ENCODE data around the gene ST6GALNAC3.

ST6GALNAC3 gene

GRCh38 chr1:76124196-76124595, 49.6 kb downstream of the ST6GALNAC3 start:
- TF ChIP-seq JUND (IDR thresholded peaks at IDR 0.05; ENCODE audit: low read depth) = no peak
- in situ Hi-C loops (cut with HindIII; ENCODE audit: low pct_unique_long_range_greater_than_20kb, low sequenced_read_pairs) = no loop called here
- no peak for DNase-seq (ENCODE audit: low read depth in 1 of 2, low spot score in 1 of 2)

- no peak for DNase-seq (ENCODE audit: low read depth in 1 of 2, low spot score in 1 of 2)
- TF ChIP-seq JUND (IDR thresholded peaks at IDR 0.05; ENCODE audit: low read depth) = no peak
- in situ Hi-C loops (cut with HindIII; ENCODE audit: low pct_unique_long_range_greater_than_20kb, low sequenced_read_pairs) = no loop called here
These were observed 51.1 kb downstream of the ST6GALNAC3 start for GRCh38 chr1:76125473-76126219.

- no peak for TF ChIP-seq JUND (IDR thresholded peaks at IDR 0.05; ENCODE audit: low read depth)
These were observed 53.5 kb downstream of the ST6GALNAC3 start for GRCh38 chr1:76128096-76128495.

GRCh38 chr1:76129731-76130130, 55.2 kb downstream of the ST6GALNAC3 start:
- DNase-seq (ENCODE audit: low read depth in 1 of 2, low spot score in 1 of 2) = no peak
- in situ Hi-C loops (cut with HindIII; ENCODE audit: low pct_unique_long_range_greater_than_20kb, low sequenced_read_pairs) = no loop called here
- no peak for TF ChIP-seq JUND (IDR thresholded peaks at IDR 0.05; ENCODE audit: low read depth)

More at GRCh38 chr1:76128096-76128495, 53.5 kb downstream of the ST6GALNAC3 start:
- in situ Hi-C loops (cut with HindIII; ENCODE audit: low pct_unique_long_range_greater_than_20kb, low sequenced_read_pairs) = no loop called here
- no peak for DNase-seq (ENCODE audit: low read depth in 1 of 2, low spot score in 1 of 2)

- in situ Hi-C loops (cut with HindIII; ENCODE audit: low pct_unique_long_range_greater_than_20kb, low sequenced_read_pairs) = no loop called here
These were observed 56.4 kb downstream of the ST6GALNAC3 start for GRCh38 chr1:76130992-76131391.

GRCh38 chr1:76133977-76134376, 59.4 kb downstream of the ST6GALNAC3 start:
- no peak for DNase-seq (ENCODE audit: low read depth in 1 of 2, low spot score in 1 of 2)
- no peak for TF ChIP-seq JUND (IDR thresholded peaks at IDR 0.05; ENCODE audit: low read depth)
- in situ Hi-C loops (cut with HindIII; ENCODE audit: low pct_unique_long_range_greater_than_20kb, low sequenced_read_pairs) = no loop called here

More at GRCh38 chr1:76130992-76131391, 56.4 kb downstream of the ST6GALNAC3 start:
- TF ChIP-seq JUND (IDR thresholded peaks at IDR 0.05; ENCODE audit: low read depth) = no peak
- DNase-seq (ENCODE audit: low read depth in 1 of 2, low spot score in 1 of 2) = no peak

GRCh38 chr1:76135835-76136234, 61.3 kb downstream of the ST6GALNAC3 start:
- TF ChIP-seq JUND (IDR thresholded peaks at IDR 0.05; ENCODE audit: low read depth) = no peak
- in situ Hi-C loops (cut with HindIII; ENCODE audit: low pct_unique_long_range_greater_than_20kb, low sequenced_read_pairs) = no loop called here
- DNase-seq (ENCODE audit: low read depth in 1 of 2, low spot score in 1 of 2) = no peak

GRCh38 chr1:76136894-76137293, 62.3 kb downstream of the ST6GALNAC3 start:
- no peak for TF ChIP-seq JUND (IDR thresholded peaks at IDR 0.05; ENCODE audit: low read depth)
- in situ Hi-C loops (cut with HindIII; ENCODE audit: low pct_unique_long_range_greater_than_20kb, low sequenced_read_pairs) = no loop called here
- no peak for DNase-seq (ENCODE audit: low read depth in 1 of 2, low spot score in 1 of 2)

- in situ Hi-C loops (cut with HindIII; ENCODE audit: low pct_unique_long_range_greater_than_20kb, low sequenced_read_pairs) = no loop called here
- no peak for DNase-seq (ENCODE audit: low read depth in 1 of 2, low spot score in 1 of 2)
These were observed 63.2 kb downstream of the ST6GALNAC3 start for GRCh38 chr1:76137746-76138145.

GRCh38 chr1:76138217-76138616, 63.7 kb downstream of the ST6GALNAC3 start:
- no peak for DNase-seq (ENCODE audit: low read depth in 1 of 2, low spot score in 1 of 2)
- in situ Hi-C loops (cut with HindIII; ENCODE audit: low pct_unique_long_range_greater_than_20kb, low sequenced_read_pairs) = no loop called here
- TF ChIP-seq JUND (IDR thresholded peaks at IDR 0.05; ENCODE audit: low read depth) = no peak

More at GRCh38 chr1:76137746-76138145, 63.2 kb downstream of the ST6GALNAC3 start:
- no peak for TF ChIP-seq JUND (IDR thresholded peaks at IDR 0.05; ENCODE audit: low read depth)

GRCh38 chr1:76140227-76140626, 65.7 kb downstream of the ST6GALNAC3 start:
- in situ Hi-C loops (cut with HindIII; ENCODE audit: low pct_unique_long_range_greater_than_20kb, low sequenced_read_pairs) = no loop called here
- TF ChIP-seq JUND (IDR thresholded peaks at IDR 0.05; ENCODE audit: low read depth) = no peak
- no peak for DNase-seq (ENCODE audit: low read depth in 1 of 2, low spot score in 1 of 2)

- DNase-seq (ENCODE audit: low read depth in 1 of 2, low spot score in 1 of 2) = no peak
- in situ Hi-C loops (cut with HindIII; ENCODE audit: low pct_unique_long_range_greater_than_20kb, low sequenced_read_pairs) = no loop called here
- TF ChIP-seq JUND (IDR thresholded peaks at IDR 0.05; ENCODE audit: low read depth) = no peak
These were observed 67.4 kb downstream of the ST6GALNAC3 start for GRCh38 chr1:76141929-76142328.

- no peak for DNase-seq (ENCODE audit: low read depth in 1 of 2, low spot score in 1 of 2)
- in situ Hi-C loops (cut with HindIII; ENCODE audit: low pct_unique_long_range_greater_than_20kb, low sequenced_read_pairs) = no loop called here
- no peak for TF ChIP-seq JUND (IDR thresholded peaks at IDR 0.05; ENCODE audit: low read depth)
These were observed 68.4 kb downstream of the ST6GALNAC3 start for GRCh38 chr1:76142771-76143540.

All from T47D (cell line).